GM19193 (cell line): Measurements from ENCODE around the gene GRIN2C.

Experiments used
- POLR2A ChIP-seq: IDR thresholded peaks from 4 replicates; pipeline ENCODE4 v1.6.1; 2011; ENCODE audit not compliant: insufficient read depth, insufficient read length; ENCODE audit errors: extremely low read depth

GRIN2C gene

DNA sequence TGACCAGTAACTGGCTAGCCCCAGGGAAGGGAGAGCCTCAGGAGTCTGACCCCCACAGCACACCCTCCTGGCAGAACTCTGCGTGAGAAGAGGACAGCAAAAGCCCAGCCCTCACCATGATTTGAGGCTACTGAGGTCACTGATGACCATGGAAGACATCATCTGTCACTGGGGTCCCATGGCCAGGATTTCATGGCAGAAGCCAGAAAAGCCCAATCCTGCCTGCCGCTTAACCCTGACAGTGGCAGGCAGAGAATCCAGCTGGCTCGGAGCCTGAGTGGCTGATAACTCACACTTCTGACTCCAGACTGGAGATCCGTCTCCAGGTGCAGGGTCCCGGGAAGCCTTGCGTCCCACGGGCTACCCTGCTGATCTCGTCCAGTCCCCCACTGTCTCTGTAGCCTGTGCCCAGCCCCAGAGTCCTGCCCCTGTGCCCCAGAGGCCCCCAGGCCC, 17.5 kb downstream of the GRIN2C start:
- no peak for TF ChIP-seq POLR2A

DNA sequence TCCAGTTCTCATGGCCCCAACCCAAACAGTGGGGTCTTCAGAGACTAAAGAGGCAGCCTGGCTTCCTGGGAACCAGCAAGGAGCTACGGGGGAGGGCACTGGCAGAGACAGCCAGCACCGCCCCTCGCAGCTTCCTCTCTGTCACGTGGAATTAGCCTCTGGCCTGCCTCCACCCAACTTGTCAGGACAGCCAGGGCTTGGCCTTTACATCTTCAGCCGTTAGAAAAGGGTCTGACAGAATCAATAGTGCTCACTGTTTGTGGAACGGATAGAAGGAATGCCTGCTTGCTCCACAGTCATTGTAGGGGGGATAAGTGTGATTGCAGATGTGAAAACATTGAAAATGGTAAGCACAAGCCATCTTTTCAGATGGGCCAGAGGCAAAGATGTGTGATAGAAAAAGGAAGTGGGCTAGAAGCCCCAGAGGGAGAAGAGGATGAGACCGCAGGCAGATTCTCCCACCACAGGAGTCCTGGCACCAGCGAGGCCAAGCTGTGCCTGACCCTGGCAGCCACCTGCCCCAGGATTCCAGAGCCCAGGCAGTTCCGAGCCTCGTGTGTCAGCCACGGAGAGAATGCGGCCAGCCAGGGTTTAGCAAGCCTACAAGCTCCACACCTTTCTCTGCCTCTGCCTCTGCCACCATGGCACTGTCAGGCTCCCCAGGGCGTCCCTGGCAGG, 18.6 kb downstream of the GRIN2C start:
- TF ChIP-seq POLR2A: no peak

DNA sequence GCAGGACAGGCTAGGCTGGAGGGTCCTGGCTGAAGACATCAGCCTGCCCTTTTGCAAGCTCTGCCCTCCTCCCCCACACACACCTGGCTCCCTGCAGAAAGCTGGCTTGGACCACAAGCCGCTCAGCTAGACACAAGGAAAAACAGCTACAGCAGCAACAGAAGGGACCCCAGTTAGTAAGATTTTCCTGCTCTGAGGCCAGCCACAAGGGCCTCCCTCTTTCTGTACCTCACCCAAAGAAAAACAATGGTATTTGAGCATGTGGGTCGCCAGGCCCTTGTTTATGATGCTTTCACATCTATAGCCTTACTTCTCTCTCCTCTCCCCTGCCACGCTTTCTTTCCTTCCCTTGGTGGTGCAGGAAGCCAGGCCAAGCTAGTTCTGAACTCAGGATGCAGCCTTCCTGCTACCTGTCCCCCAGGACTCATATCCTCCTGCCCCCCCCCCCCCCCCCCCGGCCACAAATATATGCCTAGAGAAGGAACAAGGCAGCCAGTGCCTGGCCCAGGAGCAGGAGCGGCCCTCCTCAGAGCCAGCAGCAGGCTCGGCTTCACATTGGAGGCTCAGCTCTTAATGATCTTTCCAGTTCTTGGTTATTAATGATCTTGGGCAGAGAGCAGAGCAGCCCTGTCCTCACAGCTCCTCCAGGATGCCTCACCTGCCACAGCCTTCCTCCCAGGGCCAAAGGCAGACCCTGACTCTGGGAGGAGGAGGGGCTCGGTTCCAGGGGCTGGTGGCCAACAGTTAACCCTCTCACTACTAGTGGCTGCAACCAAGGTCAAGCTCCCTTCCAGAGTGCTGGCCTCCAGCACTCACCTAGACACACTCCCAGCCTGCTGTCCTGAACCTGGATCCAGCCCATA, 19.5 kb downstream of the GRIN2C start:
- no peak for TF ChIP-seq POLR2A

DNA sequence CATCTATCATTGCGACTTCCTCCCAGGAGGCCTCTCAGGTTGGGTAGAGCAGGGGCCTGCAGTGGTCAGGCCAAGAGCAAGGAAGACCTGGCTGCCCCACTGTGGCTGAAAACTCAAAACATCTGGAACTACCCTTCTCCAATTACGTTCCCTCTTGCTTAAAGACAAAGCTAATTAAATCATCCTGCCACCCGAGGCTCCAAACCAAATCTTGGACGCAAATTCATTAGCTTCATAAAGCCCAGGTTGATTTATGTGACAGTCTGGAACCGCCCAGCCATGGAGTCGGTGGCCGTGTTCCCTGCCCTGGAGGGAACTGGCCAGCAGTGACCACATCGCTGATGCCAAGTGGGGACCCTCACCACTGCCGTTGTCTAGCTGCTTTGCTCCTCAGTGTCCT, 21.4 kb downstream of the GRIN2C start:
- no peak for TF ChIP-seq POLR2A

DNA sequence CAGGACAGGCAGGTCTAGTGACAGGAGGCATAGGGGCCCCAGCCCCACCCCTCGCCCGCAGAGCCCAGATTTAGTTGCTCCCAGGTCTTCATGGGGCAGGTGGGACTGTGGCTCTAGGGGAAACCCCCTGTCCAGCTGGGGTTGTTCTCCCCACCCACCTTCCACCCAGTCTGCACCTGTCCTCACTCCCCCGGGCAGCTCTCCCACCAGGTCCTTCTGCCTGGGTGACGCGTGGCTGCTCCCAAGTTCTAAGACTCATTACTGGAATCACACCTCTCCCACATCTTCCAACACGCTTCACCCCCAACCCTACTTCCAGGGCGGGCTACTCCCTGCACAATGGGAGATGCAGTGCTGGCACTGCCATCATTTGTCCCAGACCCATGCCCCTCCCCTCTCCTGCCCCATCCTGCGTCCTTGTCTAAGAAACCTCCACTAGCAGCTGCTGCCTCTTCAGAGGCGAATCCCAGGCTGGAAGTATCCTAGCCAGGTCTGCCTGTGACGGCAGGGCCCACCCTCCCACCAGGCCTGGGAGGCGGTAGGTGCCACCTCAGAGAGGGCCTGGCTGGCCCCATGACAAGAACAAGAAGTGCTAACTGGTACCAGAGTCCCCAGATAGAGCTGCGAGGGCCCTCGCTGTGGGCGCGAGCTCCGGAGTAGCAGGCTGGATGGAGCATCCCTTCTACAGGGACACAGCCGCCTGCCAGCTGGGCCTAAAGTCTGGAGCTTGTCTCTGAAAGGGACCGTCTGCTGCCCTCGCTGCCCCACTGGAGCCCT, 22.8 kb downstream of the GRIN2C start:
- no peak for TF ChIP-seq POLR2A

DNA sequence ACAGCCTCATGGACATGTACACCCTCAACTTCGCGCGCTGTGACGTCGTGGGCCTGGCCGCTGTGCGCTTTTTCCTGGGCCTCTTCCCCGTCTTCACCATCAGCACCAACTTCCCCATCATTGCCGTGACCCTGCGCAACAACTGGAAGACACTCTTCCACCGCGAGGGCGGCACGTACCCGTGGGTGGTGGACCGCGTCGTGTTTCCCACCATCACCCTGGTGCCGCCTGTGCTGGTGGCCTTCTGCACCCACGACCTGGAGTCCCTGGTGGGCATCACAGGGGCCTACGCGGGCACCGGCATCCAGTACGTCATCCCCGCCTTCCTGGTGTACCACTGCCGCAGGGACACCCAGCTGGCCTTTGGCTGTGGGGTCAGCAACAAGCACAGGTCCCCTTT, 23.5 kb downstream of the GRIN2C start:
- no peak for TF ChIP-seq POLR2A

DNA sequence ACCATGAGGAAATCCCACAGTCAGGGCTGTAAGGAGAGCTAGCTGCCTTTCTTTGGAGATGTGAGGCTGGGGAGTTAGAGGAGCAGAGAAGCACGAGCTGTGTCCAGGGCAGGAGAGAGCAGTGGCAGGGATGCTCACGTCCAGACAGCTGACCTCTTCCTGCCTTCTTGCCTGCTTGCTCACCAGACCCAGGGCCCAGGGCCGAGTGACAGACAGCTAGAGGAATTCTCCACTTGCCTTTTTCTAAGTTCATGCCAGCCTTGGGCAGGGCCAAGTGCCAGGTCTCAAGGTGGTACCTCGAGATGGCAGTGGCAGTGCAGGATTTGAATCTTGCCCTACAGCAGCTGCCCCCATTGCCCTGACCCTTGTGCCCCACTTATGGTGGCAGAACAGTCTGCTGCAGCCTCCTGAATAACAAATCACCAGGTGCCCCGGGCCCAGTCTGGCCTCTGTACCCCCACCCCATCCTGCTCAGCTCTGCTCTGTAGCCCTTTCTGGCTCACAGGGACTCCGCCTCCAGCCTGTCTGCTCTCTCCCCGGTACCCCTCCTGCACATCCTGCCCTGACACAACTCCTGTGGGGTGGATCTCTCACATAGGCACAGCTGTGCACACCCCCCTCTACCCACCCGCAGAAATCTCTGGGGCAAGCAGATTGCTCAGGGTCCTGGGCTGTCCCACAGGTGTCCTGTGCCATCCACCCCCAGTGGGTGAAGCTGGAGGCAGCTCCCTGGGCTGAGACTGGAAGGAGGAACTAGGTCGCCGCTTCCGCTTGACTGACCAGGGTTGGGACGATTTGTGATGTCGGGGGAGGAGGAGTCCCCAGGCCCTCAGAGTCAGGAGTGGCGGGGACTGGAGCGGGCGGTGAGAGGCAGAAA, 25.9 kb downstream of the GRIN2C start:
- TF ChIP-seq POLR2A: no peak

DNA sequence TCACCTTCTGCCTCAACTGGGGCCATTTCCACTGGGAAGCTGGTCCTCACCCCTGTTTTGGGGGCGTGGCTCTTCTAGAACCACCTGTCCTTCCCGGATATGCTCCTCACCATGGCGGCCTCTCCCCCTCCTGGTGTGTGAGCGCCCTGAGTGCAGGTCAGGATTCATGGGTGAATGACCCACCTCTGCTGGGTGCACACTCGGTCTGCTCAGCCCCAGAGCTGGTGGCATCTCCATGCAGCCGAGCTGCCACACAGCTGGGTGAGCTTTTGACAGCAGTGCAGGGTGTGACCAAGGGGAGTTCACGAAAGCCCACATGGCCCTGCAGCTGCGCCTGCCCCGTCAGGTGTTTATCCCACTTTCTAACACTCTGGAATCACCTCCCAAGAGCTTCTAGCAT, 27.3 kb downstream of the GRIN2C start:
- no peak for TF ChIP-seq POLR2A

DNA sequence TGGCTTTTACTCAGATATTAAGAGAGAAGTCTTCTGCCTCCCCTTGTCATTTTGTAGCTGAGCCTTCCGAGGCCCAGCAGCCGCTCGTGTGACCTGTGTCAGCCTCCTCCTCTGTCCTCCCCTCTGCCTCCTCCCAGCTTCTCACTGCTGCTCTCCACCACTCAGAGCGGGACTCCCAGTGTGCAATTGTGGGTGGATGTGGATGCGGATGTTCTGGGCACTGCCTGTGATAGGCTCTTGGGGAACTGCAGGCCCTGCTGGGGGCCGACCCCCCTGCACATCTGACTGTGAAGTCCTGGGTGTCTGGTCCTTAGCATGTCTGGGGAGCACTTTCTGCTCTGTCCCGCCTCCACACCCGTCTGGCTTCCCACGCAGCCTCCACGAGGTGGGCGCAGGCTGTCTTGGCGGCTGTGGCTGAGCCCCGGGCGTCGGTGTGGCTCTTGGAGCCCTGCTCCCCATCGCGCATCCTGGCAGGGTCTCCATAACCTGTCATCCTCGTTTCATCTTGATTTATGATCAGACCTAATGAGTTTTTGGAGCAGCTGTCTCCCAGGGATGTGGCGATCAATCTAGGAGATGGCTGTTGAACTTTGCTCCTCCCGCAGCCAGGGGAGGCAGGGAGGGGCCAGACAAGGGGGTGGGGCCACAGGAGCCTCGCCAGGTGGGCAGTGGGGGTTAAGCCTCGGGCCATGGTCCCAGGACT, 28.1 kb downstream of the GRIN2C start:
- TF ChIP-seq POLR2A: no peak

DNA sequence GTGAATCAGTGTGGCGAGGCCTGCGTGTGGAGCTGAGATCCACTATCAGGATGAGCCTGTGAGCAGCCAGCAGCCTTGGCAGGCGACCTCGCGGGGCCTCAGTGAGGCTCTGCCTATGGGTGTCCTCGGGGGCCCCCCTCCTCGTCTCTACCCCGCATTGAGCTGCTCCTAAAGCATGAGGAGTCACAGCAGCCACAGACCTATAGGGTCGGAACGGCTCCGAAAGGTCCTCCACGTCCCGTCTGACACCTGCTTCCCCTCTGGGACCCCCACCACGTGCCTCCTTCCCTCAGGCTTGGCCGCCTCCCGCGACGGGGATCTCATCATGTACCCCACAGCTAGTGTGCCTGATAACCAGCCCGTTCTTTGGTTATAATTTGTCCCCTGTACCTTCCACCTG, 28.8 kb downstream of the GRIN2C start:
- TF ChIP-seq POLR2A: no peak

DNA sequence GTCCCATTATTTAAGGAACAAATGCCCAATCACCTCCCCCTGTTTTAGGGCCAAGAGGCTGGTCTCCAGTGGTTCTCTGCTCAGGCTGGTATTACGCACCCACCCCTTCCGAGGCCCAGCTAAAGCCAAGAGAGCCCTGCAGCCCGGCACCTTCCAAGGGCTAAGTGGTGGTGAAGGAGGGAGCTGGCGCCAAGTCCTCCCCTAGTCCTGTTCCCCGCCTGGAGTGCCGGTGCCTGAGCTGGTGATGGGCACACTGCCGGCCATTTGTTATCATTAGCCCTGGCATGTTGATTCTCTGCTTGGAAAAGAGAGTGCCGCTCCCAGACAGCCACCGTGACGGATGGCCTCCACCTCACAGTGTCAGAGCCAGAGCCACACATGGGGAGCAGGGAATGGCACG, 31.9 kb downstream of the GRIN2C start:
- no peak for TF ChIP-seq POLR2A

DNA sequence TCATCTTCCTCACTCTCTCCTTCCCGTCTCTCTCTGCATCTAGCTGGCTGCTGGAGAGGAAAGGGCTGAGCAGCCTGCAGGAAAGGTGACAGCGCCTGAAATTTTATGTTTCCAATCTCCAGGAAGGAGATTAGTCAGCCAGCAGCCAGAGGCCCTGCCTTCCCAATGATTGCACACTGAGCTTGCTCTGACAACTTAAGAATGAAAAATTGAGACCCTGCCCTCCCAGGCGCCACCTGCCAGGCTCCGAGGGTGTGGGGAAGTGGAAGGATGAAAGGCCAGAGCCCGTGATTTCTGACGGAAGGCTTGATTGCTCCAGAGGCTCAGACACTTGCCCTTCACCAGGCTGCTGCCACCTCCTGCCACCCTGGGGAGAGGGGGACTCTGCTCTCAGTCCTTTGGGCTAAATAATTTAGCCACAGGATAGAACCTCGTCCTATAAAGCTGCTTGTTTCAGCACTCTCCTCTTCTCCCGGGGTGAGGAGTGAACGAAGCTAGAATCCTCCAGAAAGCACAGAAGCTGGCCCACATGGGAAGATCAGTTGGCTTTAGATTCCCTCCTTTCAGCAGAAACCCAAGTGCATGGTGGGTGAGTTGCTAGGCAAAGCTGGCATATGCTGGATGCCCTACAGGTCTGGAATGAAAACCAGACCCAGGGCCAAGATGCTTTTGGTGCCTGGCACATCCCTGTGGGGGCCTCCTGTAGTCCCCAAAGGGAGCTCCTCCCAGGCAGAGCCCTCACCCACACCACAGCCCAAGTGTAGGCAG, 33.5 kb downstream of the GRIN2C start:
- TF ChIP-seq POLR2A: no peak

DNA sequence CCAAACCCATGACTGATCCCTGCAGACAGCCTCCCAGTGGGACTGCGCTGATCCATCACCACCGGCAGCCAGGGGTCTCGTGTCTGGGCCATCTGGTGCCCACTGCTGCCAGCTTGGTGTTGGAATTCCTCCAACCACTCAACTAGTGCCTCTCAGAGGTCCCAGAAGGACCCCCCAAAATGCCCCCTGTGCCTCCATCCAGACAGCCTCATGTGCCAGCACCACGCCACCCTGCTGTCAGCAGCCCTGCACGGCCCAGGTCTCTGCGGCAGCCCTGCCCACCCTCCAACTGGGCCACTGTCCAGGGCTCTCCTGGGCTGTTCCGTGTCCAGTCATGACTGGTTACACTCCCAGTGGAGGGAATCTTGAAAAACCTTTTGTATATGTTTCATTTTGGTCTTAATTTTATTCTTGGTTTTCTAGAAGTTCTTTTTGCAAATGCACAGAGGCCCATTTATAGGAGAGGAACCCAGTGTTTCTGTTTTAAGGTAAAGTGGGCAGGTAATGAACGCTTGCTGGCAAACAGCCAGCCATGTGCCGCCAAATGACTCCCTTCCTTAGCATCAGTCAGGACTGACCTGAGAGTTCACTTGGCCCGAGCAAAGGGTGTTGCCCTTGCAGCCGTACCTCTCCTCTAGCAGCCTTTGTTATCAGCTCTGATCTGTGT, 34.6 kb downstream of the GRIN2C start:
- TF ChIP-seq POLR2A: no peak
